Testis (tissue), 2 donors: Measurements from ENCODE around the gene FAM216A.

ENCODE experiments used
- POLR2A ChIP-seq: fragments of 450-650 bp; IDR thresholded peaks from one replicate; pipeline ENCODE4 v1.6.1; 2017; ENCODE audit warnings: antibody characterized with exemption, mild to moderate bottlenecking, moderate library complexity
- TF ChIP-seq, protein P1 (sequence below), 3 experiments: fragments of 450-650 bp in 2 of 3; fragments of 200-600 bp in 1 of 3; sonication (generic) in 1 of 3; IDR thresholded peaks; one replicate each; pipeline ENCODE4 v1.5.1; 2016 to 2019; ENCODE audit warnings: antibody characterized with exemption in 3 of 3, mild to moderate bottlenecking in 2 of 3, moderate library complexity in 1 of 3

- TF ChIP-seq, protein P1, sequence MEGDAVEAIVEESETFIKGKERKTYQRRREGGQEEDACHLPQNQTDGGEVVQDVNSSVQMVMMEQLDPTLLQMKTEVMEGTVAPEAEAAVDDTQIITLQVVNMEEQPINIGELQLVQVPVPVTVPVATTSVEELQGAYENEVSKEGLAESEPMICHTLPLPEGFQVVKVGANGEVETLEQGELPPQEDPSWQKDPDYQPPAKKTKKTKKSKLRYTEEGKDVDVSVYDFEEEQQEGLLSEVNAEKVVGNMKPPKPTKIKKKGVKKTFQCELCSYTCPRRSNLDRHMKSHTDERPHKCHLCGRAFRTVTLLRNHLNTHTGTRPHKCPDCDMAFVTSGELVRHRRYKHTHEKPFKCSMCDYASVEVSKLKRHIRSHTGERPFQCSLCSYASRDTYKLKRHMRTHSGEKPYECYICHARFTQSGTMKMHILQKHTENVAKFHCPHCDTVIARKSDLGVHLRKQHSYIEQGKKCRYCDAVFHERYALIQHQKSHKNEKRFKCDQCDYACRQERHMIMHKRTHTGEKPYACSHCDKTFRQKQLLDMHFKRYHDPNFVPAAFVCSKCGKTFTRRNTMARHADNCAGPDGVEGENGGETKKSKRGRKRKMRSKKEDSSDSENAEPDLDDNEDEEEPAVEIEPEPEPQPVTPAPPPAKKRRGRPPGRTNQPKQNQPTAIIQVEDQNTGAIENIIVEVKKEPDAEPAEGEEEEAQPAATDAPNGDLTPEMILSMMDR (IDR thresholded peaks at IDR 0.05) = no peak
- no peak for TF ChIP-seq POLR2A
Observed at GRCh38 chr12:110444455-110444854, 24.2 kb upstream of the FAM216A start.
